Measurements from ENCODE around the gene NRP1. TPM values are rescaled to one million over a fixed set of nuclear protein-coding genes. Genes with fewer than 3 reads are reported as not detected.

The NRP1 gene
- total and polyA plus RNA-seq, 2 of the 8 experiments (the other 6 are each of a cell fraction or from before 2014, with no cell fraction given), result 1.2 to 2.1 TPM

GRCh38 chr10:33189808-33190207 lies 144.7 kb downstream of the NRP1 start:
- no peaks in the 10 kb centered on the region for H3K79me2 ChIP-seq (ENCODE audit: control insufficient read depth in 1 of 2, insufficient read depth in 2 of 2, low read length in 2 of 2)
- H3K9me3 ChIP-seq (ENCODE audit: insufficient read depth in 2 of 2, low read depth in 1 of 2, low read length in 1 of 2), result no peaks in the 10 kb centered on the region
- WGBS, 2 experiments (ENCODE audit: extremely low coverage in 1 of 2, insufficient coverage in 1 of 2, insufficient read length in 1 of 2, insufficient replicate concordance in 2 of 2, low coverage in 1 of 2, low lambda C conversion rate in 2 of 2, missing lambda C conversion rate in 1 of 2), result 87% methylated on average over 8 of the region's 8 CpGs; no CpG with 5 or more reads in 1 of the 2 experiments
- no peak overlapping the region for H2AFZ ChIP-seq (ENCODE audit: low read length)
- H4K20me1 ChIP-seq (replicated peaks in 1 of 2; ENCODE audit: control insufficient read depth in 1 of 2, insufficient read depth in 2 of 2, low read length in 2 of 2), result no peaks in the 10 kb centered on the region
- H2BK120ac ChIP-seq (replicated peaks; ENCODE audit: low read depth, low read length), result no peak overlapping the region
- H3K27ac ChIP-seq (ENCODE audit: low read depth, low read length), result no peak overlapping the region
- peak overlapping the region; percentile 22 for H3K4ac ChIP-seq (replicated peaks; ENCODE audit: insufficient read length, low read depth, low read length)
- no peak overlapping the region for H3K4me3 ChIP-seq (ENCODE audit: extremely low read depth in 1 of 4, insufficient read depth in 2 of 4, low read depth in 3 of 4, low read length in 4 of 4)
- H3K14ac ChIP-seq (ENCODE audit: insufficient read length), result no peak overlapping the region
- H4K8ac ChIP-seq (ENCODE audit: extremely low read depth, insufficient read depth, low read length), result no peak overlapping the region
- peaks cover 1 to 6% (median 4%) of the 10 kb centered on the region in 4 experiments; a peak in 6 of 7 replicates for H3K4me1 ChIP-seq (replicated peaks in 1 of 4; ENCODE audit: control insufficient read depth in 3 of 4, insufficient read depth in 4 of 4, low read length in 3 of 4)
- no peak overlapping the region for H2BK15ac ChIP-seq (ENCODE audit: low read length)
- H4K91ac ChIP-seq (replicated peaks; ENCODE audit: insufficient read length, low read length), result no peak overlapping the region
- H4K5ac ChIP-seq (ENCODE audit: insufficient read length, low read depth, low read length), result no peak overlapping the region
- no peak overlapping the region for H3K4me2 ChIP-seq (ENCODE audit: insufficient read depth in 1 of 2, low read depth in 2 of 2, low read length in 2 of 2)
- no peak overlapping the region for H3K18ac ChIP-seq (ENCODE audit: extremely low read depth, low read length)
- ChIA-PET CTCF (ENCODE audit: partially characterized antibody) (interaction anchor here (0.8 to 1.4 kb wide), 2 partner anchors 20 to 394 kb away, joined by 3 read pairs; no protein-coding TSS in a partner anchor), POLR2A (ENCODE audit: partially characterized antibody) (interaction anchor here (0.6 kb wide), 1 partner anchor 287 kb away, joined by 3 read pairs; no protein-coding TSS in a partner anchor)
- H3K79me1 ChIP-seq (ENCODE audit: low read depth, low read length), result no peaks in the 10 kb centered on the region
- H2BK12ac ChIP-seq (ENCODE audit: low read depth, low read length), result no peak overlapping the region
- no peak overlapping the region for H2BK5ac ChIP-seq (ENCODE audit: low read depth, low read length)
- H3K23me2 ChIP-seq (ENCODE audit: low read depth, low read length), result no peaks in the 10 kb centered on the region; the same call in 1 of the 2 replicates
- no peak overlapping the region for H2BK20ac ChIP-seq (ENCODE audit: low read length)
- H3K23ac ChIP-seq (ENCODE audit: insufficient read length), result no peak overlapping the region
- FAIRE-seq, result no peak
- H3K9ac ChIP-seq (replicated peaks in 1 of 4; ENCODE audit: extremely low read depth in 1 of 4, low read depth in 3 of 4, low read length in 3 of 4), result no peak overlapping the region
- DNase-seq (ENCODE audit: low read depth in 1 of 2, low spot score in 2 of 2), result no peak
- no peak for TF ChIP-seq CTBP2 (IDR thresholded peaks at IDR 0.05; ENCODE audit: borderline replicate concordance, insufficient read depth, insufficient read length, low read length)
- no peak overlapping the region for H2AK5ac ChIP-seq (ENCODE audit: low read depth, low read length)
- H3K27me3 ChIP-seq (replicated peaks in 1 of 4; ENCODE audit: control insufficient read depth in 3 of 4, extremely low read depth in 1 of 4, insufficient read depth in 3 of 4, low read length in 3 of 4), result no peaks in the 10 kb centered on the region; a peak in 1 of 7 replicates
- no peaks in the 10 kb centered on the region; a peak in 1 of 8 replicates for H3K36me3 ChIP-seq (ENCODE audit: control insufficient read depth in 2 of 4, insufficient read depth in 4 of 4, low read length in 3 of 4)
- no peak overlapping the region for H3K56ac ChIP-seq (replicated peaks; ENCODE audit: insufficient read length, low read depth, low read length)
